ENCODE results near the gene EPX. TPM values are rescaled to one million over a fixed set of nuclear protein-coding genes. Genes with fewer than 3 reads are reported as not detected.

Gene EPX
- total RNA-seq: not detected in 2 replicates

GRCh38 chr17:58192612-58193011 lies at the start of gene EPX:
EPX (plus strand) TSS chr17:58192726; CDS start chr17:58192847, 121 bp downstream.

GRCh38 chr17:58147930-58148434 lies 44.5 kb upstream of the EPX start, which contains the start of gene OR4D1:
OR4D1 (plus strand) TSS chr17:58148384; CDS start chr17:58155154, 6,770 bp downstream.

GRCh38 chr17:58166682-58167081 lies 25.8 kb upstream of the EPX start, which contains the start of gene OR4D2:
OR4D2 (plus strand) TSS chr17:58166982; CDS start chr17:58169656, 2,674 bp downstream.

GRCh38 chr17:58219007-58219788 lies 26.7 kb downstream of the EPX start, which contains the start of gene MKS1:
MKS1 (minus strand) TSS chr17:58219255; CDS start chr17:58219230, 25 bp downstream.

GRCh38 chr17:58238147-58238634 lies 45.7 kb downstream of the EPX start, which contains the start of gene LPO:
LPO (plus strand) TSS chr17:58238584; CDS start chr17:58242980, 4,396 bp downstream.

Other genes starting within 250 kb of the EPX start
- 4.8 and 4.9 TPM in 2 replicates for gene CUEDC1, start 237.3 kb upstream of the EPX start, total RNA-seq
- gene VEZF1, start 204.5 kb upstream of the EPX start, total RNA-seq: 22.7 and 23.4 TPM in 2 replicates
- 115 and 201 TPM in 2 replicates for gene SRSF1, start 185.5 kb upstream of the EPX start, total RNA-seq
- gene DYNLL2, start 109.3 kb upstream of the EPX start, total RNA-seq: 9.8 and 10.6 TPM in 2 replicates
- gene OR4D1, start 44.3 kb upstream of the EPX start, total RNA-seq: not detected in 2 replicates
- gene OR4D2, start 25.7 kb upstream of the EPX start, total RNA-seq: not detected in 2 replicates
- gene MKS1, start 26.5 kb downstream of the EPX start, total RNA-seq: 11.7 and 11.9 TPM in 2 replicates
- not detected in 2 replicates for gene LPO, start 45.9 kb downstream of the EPX start, total RNA-seq
- gene MPO, start 88.2 kb downstream of the EPX start, total RNA-seq: not detected in 2 replicates
- gene TSPOAP1, start 136.1 kb downstream of the EPX start, total RNA-seq: 0.47 TPM in 1 of 2 replicates, not detected in the other
- gene SUPT4H1, start 159.5 kb downstream of the EPX start, total RNA-seq: 27.1 and 42.4 TPM in 2 replicates
- gene RNF43, start 224.8 kb downstream of the EPX start, total RNA-seq: 10.1 and 11.5 TPM in 2 replicates

Measured in hair follicular keratinocyte (primary cell).